GM19025 (cell line): Measurements from ENCODE around the gene NRXN3.

ENCODE experiments used
- ATAC-seq: cut with Tn5 transposase; IDR thresholded peaks from one replicate; pipeline ENCODE4 v1.9.1; 2021; ENCODE audit warnings: mild to moderate bottlenecking, low read depth, moderate library complexity; ENCODE audit not compliant: unreplicated experiment

Gene NRXN3

DNA sequence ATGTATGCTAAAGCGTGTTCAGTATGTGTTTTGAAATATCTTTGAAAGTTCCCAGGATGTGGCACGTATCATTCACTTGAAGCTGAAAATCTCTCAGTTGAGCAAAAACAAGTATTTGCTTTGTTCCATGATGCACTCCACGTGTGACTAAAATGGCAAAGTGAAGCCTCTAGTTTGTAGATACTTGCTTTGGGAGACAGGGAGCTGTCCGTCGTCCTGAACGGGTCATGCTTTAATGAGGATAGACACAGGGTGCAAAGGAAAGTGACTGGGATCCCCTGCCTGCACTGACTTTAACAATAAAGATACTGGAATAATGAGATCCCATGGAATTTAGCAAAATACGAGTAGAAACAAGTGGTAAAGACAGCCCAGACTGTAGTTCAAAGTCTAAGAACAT lies 991.4 kb downstream of the NRXN3 start:
- no peak for ATAC-seq

DNA sequence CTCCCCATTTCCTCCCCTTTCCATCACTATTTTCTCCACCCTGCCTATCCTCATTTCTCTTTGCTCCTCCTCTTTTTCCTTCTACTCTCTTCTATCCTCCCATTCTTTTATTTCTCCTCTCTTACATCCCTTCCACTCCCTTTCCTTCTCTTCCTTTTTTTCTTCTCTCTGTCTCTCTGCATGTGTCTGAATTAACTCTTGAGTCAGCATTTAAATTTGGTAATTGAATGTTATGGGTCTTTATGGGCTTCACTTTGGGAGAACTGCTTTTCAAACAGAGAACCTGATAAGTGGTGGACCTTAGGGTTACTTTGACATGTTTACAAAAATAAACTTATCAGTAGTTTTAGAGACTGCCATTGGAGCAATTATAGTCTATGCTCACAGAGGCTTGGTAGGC lies 992.7 kb downstream of the NRXN3 start:
- no peak for ATAC-seq

DNA sequence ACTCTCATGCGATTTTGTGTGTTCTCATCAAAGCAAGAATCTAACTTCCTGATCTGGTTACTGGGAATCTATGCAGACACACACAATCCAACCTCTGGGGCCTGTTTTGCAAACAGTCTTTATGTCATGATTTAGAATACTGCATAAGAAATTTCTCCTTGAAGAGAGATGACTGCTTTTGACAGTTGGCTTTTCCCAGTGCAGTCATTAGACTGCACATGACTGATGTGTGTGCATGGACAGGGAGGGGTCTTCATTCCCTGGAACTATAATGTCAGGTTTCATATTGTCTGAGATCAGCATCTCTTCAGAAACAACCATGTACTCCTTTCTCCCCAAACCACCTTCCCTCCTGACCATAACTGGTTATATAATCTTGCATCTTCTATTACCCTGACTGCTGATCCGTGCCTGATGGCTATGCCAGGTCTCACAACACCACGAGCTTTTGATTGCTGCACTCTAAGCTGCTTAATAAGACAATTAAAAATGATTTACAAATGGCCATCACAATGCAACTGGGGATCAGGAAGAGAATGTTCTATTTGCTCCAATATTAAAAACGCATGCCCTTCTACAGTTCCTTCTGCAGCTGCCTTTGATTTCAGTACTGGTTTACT lies 995.4 kb downstream of the NRXN3 start:
- no peak for ATAC-seq

DNA sequence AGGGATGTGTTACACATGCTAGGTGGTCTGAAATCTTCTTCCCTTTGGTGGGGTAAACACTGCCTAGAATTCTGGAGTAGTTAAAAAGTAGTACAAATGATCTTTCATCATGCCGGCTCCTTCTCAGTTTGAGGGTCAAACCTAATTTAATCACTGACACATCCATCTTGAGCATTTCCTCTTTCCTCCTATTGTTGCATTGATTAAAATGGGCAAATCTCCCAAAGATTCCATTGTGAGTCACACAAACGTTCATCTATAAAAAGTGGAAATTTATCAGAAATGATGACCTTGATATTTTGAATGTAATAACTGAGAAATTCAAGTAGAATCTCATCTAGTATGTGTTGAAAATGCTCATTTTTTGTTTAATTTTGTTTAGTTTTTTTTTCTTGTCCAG lies 996.0 kb downstream of the NRXN3 start:
- no peak for ATAC-seq

DNA sequence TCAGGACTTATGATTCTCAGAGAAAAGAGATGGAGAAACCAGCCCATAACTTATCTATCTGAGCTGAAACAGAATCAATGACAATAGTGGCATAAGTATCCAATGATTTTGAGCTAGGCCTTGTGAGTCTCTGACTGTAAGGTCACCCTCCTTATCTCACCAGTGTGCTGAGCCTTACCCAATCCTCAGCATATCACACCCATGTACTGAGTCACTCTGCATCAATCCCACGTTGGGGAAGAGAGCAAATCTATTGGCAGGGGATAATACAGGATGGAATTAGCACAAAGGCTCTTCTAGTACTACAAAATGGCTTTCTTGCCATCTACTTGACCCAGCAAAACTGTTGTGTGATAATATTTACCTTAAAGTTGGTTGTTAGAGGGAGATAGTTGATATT lies 997.8 kb downstream of the NRXN3 start:
- no peak for ATAC-seq

DNA sequence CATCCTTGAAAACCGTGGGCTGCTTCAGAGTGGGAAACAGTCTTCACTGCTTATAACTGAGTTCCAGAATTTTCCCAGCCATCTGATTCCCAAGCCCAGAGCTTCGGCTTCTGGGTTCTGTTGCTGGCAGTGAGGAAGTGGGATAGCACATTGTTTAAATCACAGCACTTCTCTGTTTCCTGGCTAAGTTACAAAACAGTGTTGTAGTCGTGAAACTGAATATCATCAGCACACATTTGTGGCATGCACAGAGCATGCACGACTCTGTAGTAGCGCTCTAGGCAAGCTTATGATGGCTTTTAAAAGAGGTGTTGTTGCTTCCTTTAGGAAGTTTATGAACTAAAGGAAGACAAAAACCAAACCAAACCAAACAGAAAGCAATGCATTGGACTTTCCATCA lies 1005.5 kb downstream of the NRXN3 start:
- no peak for ATAC-seq

DNA sequence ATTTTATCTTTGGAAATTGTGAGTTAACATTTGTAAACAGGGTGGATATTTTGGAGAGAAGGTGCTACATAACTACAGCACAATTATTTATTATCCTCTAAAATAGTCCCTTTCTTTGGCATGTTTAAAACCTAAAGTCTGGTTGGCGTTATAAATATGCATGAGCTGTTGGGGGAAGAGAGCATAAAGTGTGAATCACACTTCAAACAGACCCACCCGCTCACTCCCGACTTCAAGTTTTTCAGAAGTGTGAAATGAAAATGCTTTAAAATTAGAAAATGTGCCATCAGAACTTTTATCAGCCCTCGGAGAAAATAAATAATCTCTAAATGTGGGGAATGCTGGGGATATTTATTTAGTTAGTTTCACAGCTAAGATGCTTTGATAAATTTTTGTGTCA lies 1006.9 kb downstream of the NRXN3 start:
- no peak for ATAC-seq

DNA sequence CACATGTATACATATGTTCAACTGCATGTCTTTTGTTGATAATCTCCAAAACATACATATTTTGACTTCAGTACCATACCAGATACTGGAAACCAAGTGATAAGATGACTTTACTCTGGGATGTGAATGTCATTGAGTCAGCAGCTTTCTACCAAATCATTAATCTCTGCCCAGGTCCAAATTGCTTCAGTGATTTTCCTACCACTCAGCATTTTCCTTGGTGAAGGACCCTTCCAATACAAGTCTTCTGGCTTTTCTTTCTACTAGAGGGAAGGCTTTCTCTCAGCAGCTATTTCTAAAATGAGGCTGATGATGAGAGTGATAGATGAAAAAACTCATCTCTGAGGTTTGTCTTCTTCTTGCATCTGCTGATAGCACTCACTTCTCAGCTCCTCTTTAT lies 1008.5 kb downstream of the NRXN3 start:
- ATAC-seq, result no peak

DNA sequence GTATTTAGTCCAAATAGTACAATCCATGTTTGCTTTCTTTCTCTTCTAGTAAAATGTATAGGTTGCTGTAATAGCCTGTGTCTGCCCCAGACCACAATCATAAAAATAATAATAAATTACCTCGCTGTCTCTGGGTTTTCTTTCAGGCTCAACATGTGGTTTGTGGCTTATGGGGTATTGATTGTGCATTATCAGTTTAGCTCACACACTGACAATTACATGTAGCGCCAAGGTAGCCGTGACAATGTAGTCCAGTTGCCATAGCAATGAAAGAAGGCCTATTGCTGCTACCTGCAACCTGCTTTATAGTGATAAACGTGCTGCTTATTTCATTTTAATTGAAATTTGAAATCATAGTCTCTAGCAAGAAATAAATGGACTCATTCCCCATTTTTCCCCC lies 1009.8 kb downstream of the NRXN3 start:
- no peak for ATAC-seq

DNA sequence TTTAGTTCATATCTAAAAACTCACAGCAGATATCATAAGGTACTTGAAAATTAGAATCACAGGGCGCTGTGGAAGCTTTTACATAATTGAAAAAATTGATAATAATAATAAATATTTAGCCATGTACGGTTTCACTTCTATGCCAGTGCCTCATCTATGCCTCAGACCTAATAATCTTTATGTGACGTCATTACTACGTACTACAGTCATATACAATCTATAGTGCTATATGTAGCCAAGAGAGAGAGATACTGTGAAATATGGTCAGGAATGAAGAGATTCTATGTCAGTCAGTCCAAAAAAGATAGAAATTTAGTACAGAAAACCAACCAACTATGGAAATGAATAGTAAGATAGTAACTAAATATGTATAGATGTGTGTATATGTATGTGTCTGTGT lies 1010.5 kb downstream of the NRXN3 start:
- no peak for ATAC-seq

DNA sequence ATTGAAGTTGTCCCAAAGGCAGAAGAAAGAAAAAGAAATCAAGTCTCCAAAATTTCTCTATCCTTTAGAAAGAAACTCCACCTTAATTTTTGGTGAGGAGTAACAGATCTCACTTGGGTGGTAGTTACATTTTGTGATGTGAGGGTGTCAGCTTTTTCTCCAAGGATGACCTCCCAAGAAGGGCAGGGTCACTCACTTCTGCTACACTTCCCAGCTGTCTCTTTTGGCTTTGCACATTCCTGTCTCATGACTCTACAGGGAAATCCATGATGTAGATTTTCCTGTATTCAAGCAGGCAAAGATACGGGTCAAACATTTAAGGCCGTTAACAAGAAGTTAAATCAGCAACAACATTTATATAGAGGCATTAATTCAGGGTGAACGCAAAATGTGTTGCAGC lies 1016.4 kb downstream of the NRXN3 start:
- no peak for ATAC-seq

DNA sequence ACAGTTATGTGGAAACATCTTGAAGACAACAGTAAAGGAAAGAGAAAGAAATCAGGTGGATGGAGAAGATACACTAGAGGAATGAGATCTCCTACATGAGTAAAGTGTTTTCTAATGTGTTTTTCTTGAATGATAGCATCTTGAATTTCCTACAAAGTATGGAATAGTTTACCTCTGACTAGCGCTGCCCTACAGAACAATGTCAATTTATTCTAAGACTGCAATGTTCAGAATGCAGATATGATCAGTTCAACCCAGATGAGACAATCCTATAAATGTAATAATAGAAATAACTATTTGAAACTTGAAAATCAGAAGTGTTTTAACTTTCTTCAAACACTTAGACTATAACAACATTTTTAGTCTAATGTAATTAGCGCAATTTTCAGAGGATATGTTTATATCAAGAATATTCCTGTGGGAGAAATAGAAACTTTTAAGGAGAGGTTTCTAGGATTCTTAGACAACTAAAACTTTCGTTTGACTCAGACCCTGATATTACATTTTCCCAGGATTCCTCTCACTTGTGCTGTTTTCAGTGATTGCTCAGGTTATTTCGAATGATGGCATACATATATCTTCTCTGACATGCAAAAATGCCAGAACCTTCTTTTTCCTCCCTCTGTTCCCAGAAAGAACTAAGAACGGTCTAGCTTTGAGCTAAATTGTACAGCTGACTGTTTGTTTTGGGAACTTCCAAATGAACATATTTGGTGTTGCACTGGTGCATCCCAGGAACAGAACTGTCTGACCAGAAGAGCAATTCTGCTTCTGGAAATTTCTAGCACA lies 1023.7 kb downstream of the NRXN3 start:
- no peak for ATAC-seq

DNA sequence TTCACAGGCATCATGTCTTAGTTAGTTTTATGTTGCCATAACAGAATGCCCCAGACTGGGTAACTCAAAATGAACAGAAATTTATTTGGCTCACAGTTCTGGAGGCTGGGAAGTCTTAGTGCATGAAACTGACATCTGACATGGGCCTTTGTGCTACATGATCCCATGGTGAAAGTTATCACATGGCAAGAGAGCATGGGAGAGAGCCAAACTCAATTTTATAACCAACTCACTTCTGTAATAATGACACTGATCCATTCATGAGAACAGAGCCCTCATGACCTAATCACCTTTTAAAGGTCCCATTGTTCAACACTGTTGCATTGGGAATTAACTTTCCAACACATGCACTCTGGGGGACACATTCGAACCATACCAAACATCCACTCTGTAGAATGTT lies 1026.0 kb downstream of the NRXN3 start:
- no peak for ATAC-seq

DNA sequence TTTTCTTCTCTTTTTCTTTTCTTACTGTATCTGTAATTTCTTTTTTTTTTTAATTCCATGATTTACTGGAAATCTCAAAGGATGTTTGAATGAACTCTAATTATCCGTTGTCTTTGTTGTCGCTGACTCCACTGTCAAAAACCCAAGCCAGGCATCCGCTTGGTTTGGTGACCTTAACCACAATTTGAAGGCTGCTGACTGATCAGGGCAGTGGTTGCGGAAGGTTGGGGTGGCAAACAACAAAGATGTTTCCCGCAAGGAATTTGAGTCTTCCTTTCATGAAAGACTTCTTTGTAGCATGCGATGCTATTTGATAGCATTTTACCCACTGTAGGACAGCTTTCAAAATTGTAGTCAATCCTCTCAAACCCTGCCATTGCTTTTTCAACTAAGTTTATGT lies 1027.3 kb downstream of the NRXN3 start:
- no peak for ATAC-seq

DNA sequence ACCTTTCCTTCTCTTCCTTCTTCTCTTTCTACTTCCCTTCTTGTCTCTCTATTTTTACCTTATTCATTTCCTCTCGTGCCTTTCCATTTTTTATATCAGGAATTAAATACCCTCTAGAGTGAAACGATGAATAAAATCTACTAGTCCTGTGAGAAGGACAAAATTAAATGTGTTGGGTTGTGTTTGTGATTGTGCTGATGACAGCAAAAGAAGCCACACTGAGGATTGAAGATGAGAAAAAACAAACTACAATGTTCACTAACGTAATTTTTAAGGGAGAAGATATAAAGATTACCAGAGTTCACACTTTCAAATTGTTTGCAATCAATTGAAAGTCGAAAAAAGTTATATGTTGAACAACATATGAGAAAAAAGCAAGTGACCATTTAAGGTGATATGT lies 1029.0 kb downstream of the NRXN3 start:
- ATAC-seq, result no peak

DNA sequence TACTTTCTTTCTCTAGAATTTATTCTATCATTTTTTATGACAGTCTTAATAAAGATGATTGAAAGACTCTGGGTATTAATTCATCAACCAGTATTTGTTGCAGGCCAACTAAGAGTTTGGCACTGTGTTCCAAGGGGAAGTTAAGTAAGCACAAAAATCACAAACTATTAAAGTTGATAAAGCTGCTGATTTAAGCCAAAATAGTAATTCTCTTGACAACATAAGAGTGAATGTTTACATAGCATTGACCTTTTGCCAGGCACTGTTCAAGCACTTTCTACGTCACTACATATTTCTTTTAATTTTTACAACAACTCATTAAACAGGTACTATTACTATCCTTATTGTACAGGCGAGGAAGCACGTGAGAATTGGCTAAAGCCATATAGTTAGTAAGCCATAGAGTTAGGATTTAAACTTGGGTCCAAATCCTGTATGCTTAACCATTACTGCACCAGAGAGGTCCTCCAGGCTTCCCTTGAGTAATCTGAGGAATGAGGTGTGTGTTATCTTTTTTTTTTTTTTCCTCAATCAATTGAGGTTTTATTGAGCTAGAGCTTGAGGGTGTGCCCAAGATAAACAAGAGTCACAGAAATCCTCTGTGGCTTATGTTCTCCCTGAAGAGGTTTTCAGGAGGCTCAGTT lies 1031.5 kb downstream of the NRXN3 start:
- no peak for ATAC-seq

DNA sequence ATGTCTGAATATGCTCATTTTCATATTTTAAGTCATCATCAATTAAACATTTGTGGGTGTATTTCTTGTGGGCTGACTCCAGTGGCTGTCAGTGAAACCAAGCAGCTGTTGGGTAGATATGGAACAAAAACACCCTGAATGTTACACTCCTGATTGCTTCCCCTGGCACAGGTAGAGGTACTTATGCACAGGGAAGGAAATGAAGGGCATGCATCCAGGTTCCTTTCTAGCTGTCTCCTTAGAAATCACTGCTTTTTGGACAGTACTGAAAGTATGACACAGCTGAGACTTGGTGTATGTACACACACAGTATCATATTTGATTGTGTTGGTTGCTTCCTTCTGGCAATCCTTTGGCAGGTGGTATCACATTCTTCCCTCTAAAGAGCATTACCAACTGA lies 1034.4 kb downstream of the NRXN3 start:
- no peak for ATAC-seq

DNA sequence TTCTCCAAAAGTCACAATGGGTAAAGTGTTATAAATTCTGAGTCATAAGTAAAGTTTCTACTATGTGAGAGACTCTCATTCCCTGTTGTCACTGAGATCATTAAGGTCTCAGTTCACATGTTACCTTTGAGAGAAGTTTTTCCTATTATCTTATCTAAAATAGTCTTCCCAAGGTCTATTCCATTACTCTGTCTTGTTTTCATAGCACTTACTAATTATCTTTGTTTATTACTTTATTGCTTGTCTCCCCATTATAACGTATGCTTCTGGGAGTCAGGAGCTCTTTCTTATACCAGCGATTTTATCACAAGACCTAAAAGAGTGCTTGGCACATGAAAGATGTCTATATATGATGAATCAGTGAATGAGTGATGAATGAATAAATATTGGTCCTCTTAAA lies 1039.2 kb downstream of the NRXN3 start:
- no peak for ATAC-seq

DNA sequence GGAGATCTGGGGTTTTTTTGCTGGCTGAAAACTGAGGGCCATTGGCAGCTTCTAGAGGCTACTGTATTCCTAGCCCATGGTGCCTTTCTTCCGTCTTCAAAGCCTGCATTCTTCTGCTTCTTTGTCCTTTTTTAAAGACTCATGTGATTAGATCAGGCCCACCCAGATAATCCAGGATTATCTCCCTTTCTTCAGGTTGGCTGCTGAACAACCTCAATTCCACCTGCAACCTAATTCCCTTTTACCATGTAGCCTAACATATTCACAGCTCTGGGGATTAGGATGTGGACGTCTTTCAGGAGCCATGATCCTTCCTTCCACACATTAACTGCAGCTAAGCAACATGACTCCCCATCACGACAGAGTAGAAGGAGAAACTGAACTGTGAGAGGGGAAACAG lies 1055.6 kb downstream of the NRXN3 start:
- ATAC-seq, result no peak

DNA sequence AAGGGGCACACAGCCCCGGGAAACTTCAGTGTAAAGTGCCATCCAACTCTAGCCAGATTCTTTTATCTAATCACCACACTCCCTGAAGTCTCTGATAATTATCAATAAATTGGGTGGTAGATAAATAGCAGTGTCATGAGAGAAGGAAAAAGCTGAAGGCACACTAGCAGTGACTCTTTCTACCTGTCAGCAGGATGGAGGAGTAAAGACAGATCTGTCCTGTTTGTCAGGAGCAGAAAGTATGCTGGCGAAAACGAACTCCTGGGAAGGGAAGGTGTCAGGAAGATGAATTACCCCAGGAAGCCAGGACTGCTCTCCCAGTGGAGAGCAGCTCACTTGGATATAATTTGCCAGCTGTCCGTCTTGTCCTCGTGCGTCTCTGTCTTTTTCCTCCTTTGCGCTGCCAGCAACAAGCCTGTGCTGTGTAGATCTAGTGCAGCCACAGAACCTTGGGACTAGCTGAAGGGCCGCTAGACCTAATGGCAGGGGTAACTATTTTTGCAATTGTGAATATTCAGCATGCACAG lies 1059.3 kb downstream of the NRXN3 start:
- no peak for ATAC-seq

DNA sequence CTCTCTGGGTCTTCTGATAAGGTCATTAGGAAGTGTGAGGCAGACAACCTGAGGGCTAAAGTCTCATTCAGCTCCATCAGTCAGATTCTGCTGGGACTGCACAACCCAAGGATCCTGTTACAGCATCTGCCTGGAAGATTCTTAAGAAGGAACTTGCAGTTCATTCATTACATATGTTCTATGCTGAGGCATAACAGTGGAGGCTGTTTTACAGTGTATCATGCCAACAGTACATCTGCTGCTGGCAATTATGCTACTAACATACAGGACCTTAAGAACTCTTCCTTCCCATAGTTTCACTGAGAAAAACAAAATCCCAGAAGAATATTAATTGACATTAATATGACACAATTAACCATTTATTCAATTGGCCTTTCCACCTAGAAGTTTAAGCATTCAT lies 1072.5 kb downstream of the NRXN3 start:
- ATAC-seq, result no peak

DNA sequence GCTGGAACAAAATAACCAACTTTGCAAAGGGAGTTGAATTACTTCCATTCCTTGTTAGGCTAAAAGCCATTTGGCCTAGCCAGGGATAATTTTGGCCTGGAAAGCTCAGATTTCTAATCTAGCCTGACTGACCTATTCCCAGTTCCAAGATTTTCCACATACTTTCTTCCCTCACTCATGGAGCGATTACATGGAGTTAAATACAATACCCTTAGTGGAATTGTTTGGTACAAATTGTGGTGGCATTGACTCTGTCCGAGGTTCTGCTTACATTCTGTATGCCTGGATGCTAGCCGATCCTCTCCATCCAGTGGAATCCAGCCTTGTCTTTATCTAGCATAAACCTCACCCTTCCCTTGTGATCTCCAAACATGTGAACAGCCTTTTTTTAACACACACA lies 1076.0 kb downstream of the NRXN3 start:
- ATAC-seq, result no peak
